GM12878 (cell line): Measurements from ENCODE around the gene WHRN. TPM values are rescaled to one million over a fixed set of nuclear protein-coding genes. Genes with fewer than 3 reads are reported as not detected.
A peak's percentile ranks its signal among the peaks of the same experiment; 100 is the strongest.

ENCODE experiments used
- ATAC-seq: fragments of 200-7000 bp; cut with Tn5 transposase; 3 replicates; pipeline ENCODE4 v1.9.1; 2020; ENCODE audit warnings: mild to moderate bottlenecking, moderate library complexity
- BruUV-seq: library from RNA; stranded (reverse); fragments of 400-500 nt; replicated peaks from 2 replicates; lab custom pipeline; 2021; lab: Mats Ljungman, UMichigan
- CTCF ChIA-PET: fragments of 300-600 bp; sonication (Branson Sonifier 250); formaldehyde crosslinking; extraction: SDS; loops from one replicate; lab custom pipeline; 2021; ENCODE audit warnings: inconsistent platforms; lab: Yijun Ruan, JAX
- POLR2A ChIA-PET: fragments of 350-600 bp; formaldehyde crosslinking; extraction: SDS; loops from one replicate; lab custom pipeline; 2021; ENCODE audit warnings: inconsistent platforms; lab: Charles Lee
- RAD21 ChIA-PET: fragments of 300-600 bp; sonication (Branson Sonifier 250); formaldehyde crosslinking; loops from one replicate; lab custom pipeline; 2023; ENCODE audit warnings: antibody characterized with exemption; ENCODE audit not compliant: unreplicated experiment; lab: Charles Lee
- SMC1A ChIA-PET: fragments of 300-600 bp; sonication (Branson Sonifier 250); formaldehyde crosslinking; loops from one replicate; lab custom pipeline; 2023; ENCODE audit not compliant: unreplicated experiment, uncharacterized antibody; lab: Charles Lee
- DNase-seq: peaks from one replicate; pipeline ENCODE4 v3.0.0-alpha.2; 2011; ENCODE audit warnings: low read depth, low spot score
- FAIRE-seq: peaks from 3 replicates; lab custom pipeline; 2011; peaks lifted over from hg19 to GRCh38; lab: Jason Lieb, UNC
- H2AFZ ChIP-seq: 2 replicates; pipeline ENCODE4 v1.6.0; 2011; ENCODE audit warnings: low read depth, low read length, control low read depth; ENCODE audit not compliant: control insufficient read depth
- H3K27ac ChIP-seq: 2 replicates; pipeline ENCODE4 v1.5.1; 2011; ENCODE audit warnings: control low read depth; ENCODE audit not compliant: control insufficient read depth, insufficient read depth
- H3K27me3 ChIP-seq, 2 experiments: replicated peaks in 1 of 2; 2 replicates each; pipeline versions ENCODE4 v1.6.0 to v1.6.1; 2011; ENCODE audit warnings: low read length in 1 of 2; ENCODE audit not compliant: control insufficient read depth in 2 of 2, insufficient read depth in 2 of 2
- H3K36me3 ChIP-seq, 2 experiments: 2 replicates each; pipeline ENCODE4 v1.5.1; 2011; ENCODE audit warnings: low read length in 1 of 2; ENCODE audit not compliant: control insufficient read depth in 2 of 2, insufficient read depth in 2 of 2
- H3K4me1 ChIP-seq: 2 replicates; pipeline ENCODE4 v1.6.1; 2011; ENCODE audit warnings: mild to moderate bottlenecking, low read length, moderate library complexity, mixed read lengths; ENCODE audit not compliant: control insufficient read depth, insufficient read depth
- H3K4me2 ChIP-seq: 2 replicates; pipeline ENCODE4 v1.6.0; 2011; ENCODE audit warnings: control low read depth; ENCODE audit not compliant: control insufficient read depth, insufficient read depth
- H3K4me3 ChIP-seq: fragments of 200-600 bp; sonication (generic); 2 replicates; pipeline ENCODE4 v1.5.1; 2016
- H3K79me2 ChIP-seq: 2 replicates; pipeline ENCODE4 v1.6.0; 2011; ENCODE audit warnings: low read length; ENCODE audit not compliant: control insufficient read depth, insufficient read depth
- H3K9ac ChIP-seq: 2 replicates; pipeline ENCODE4 v1.8.0; 2011; ENCODE audit warnings: low read length, control low read depth, mixed read lengths; ENCODE audit not compliant: control insufficient read depth, insufficient read depth
- H3K9me3 ChIP-seq: replicated peaks from 3 replicates; pipeline ENCODE4 v1.5.1; 2011; ENCODE audit warnings: mild to moderate bottlenecking, low read length; ENCODE audit not compliant: control insufficient read depth, insufficient read depth
- H4K20me1 ChIP-seq: 2 replicates; pipeline ENCODE4 v1.6.0; 2011; ENCODE audit not compliant: control insufficient read depth, insufficient read depth
- ATF7 ChIP-seq: fragments of 450-650 bp; IDR thresholded peaks from 2 replicates; pipeline ENCODE4 v1.6.1; 2016; ENCODE audit warnings: low read depth, mild to moderate bottlenecking
- BACH1 ChIP-seq: fragments of 450-650 bp; IDR thresholded peaks from 2 replicates; pipeline ENCODE4 v1.6.1; 2017; ENCODE audit warnings: mild to moderate bottlenecking, borderline replicate concordance
- BCL11A ChIP-seq: IDR thresholded peaks from 2 replicates; pipeline ENCODE4 v1.6.1; 2011; ENCODE audit warnings: low read depth, low read length
- BMI1 ChIP-seq: fragments of 450-650 bp; IDR thresholded peaks from 2 replicates; pipeline ENCODE4 v1.6.1; 2016; ENCODE audit warnings: mild to moderate bottlenecking, moderate library complexity, borderline replicate concordance
- CHD1 ChIP-seq: IDR thresholded peaks from 2 replicates; pipeline ENCODE4 v1.6.1; 2012; ENCODE audit warnings: low read depth, low read length, improper control_type of control experiment
- CREM ChIP-seq: IDR thresholded peaks from 2 replicates; pipeline ENCODE4 v1.6.1; 2014; ENCODE audit warnings: antibody characterized with exemption, low read depth
- FOS ChIP-seq: IDR thresholded peaks from 3 replicates; pipeline ENCODE4 v1.6.1; 2011; ENCODE audit warnings: borderline replicate concordance; ENCODE audit not compliant: insufficient read length; ENCODE audit errors: extremely low read depth
- JUND ChIP-seq: IDR thresholded peaks from 2 replicates; pipeline ENCODE4 v1.6.1; 2012; ENCODE audit warnings: low read depth, mild to moderate bottlenecking, low read length, improper control_type of control experiment, moderate library complexity
- NFIC ChIP-seq: IDR thresholded peaks from 2 replicates; pipeline ENCODE4 v1.6.1; 2012; ENCODE audit warnings: low read depth, mild to moderate bottlenecking, inconsistent platforms, low read length, moderate library complexity
- NFYA ChIP-seq: IDR thresholded peaks from 2 replicates; pipeline ENCODE4 v1.6.1; 2011; ENCODE audit warnings: low read depth, mild to moderate bottlenecking, low read length, improper control_type of control experiment, borderline replicate concordance
- POLR2AphosphoS2 ChIP-seq: IDR thresholded peaks from 2 replicates; pipeline ENCODE4 v1.6.1; 2011; ENCODE audit warnings: low read depth, mild to moderate bottlenecking, low read length, improper control_type of control experiment, moderate library complexity
- RAD21 ChIP-seq: IDR thresholded peaks from 2 replicates; pipeline ENCODE4 v1.6.1; 2011; ENCODE audit warnings: mild to moderate bottlenecking, low read depth, low read length, moderate library complexity; ENCODE audit not compliant: insufficient read depth
- SMAD1 ChIP-seq: fragments of 450-650 bp; IDR thresholded peaks from 2 replicates; pipeline ENCODE4 v1.6.1; 2018; ENCODE audit warnings: mild to moderate bottlenecking, low read depth; ENCODE audit not compliant: partially characterized antibody
- SPI1 ChIP-seq: IDR thresholded peaks from 2 replicates; pipeline ENCODE4 v1.6.1; 2011; ENCODE audit warnings: low read depth, mild to moderate bottlenecking, low read length, moderate library complexity, borderline replicate concordance; ENCODE audit not compliant: insufficient read depth
- USF2 ChIP-seq: IDR thresholded peaks from 2 replicates; pipeline ENCODE4 v1.6.1; 2011; ENCODE audit warnings: low read depth, low read length, improper control_type of control experiment, borderline replicate concordance
- ZNF384 ChIP-seq: IDR thresholded peaks from 2 replicates; pipeline ENCODE4 v1.6.1; 2012; ENCODE audit warnings: low read depth, mild to moderate bottlenecking, low read length, improper control_type of control experiment, borderline replicate concordance
- WGBS: methylation state at CpG from one replicate; pipeline ENCODE4 v1.1.6; 2016; ENCODE audit warnings: low lambda C conversion rate; ENCODE audit not compliant: insufficient replicate concordance, insufficient coverage; ENCODE audit errors: missing lambda C conversion rate; 5-methylcytosine and 5-hydroxymethylcytosine counted together
- in situ Hi-C: fragments of 300-500 bp; cut with MboI; formaldehyde crosslinking; loops from 9 replicates; pipeline ENCODE4 v1.14.3; 2018; ENCODE audit warnings: mixed read lengths
- intact Hi-C: fragments of 100-400 bp; cut with micrococcal nuclease; formaldehyde crosslinking; loops from one replicate; pipeline ENCODE4 v1.14.2; 2022; ENCODE audit not compliant: unreplicated experiment
- polyA plus RNA-seq, 11 experiments: library from polyadenylated mRNA; depleted of rRNA in 4 of 11; unstranded in 6 of 11; stranded (reverse) in 5 of 11; fragments of >200 nt; fragmentation: Nextera tagmentation in 4 of 11; fragmentation: Illumina TruSeq in 1 of 11; extraction: Ambion mirVana in 4 of 11; extraction: Trizol in 1 of 11; gene quantifications; 1 replicate in 1 of 11; 2 replicates in 10 of 11; pipeline versions ENCODE4 v1.2.1 to v1.2.3, GENCODE V29; 2011 to 2016; ENCODE audit warnings: inconsistent platforms in 2 of 11, missing spikeins in 2 of 11, low read depth in 1 of 11
- total RNA-seq, 4 experiments: library from RNA; depleted of rRNA in 3 of 4; stranded (reverse); fragments of >200 nt in 3 of 4; fragmentation: Illumina TruSeq in 1 of 4; extraction: Trizol in 1 of 4; gene quantifications; 2 replicates each; pipeline versions ENCODE4 v1.2.1 to v1.2.3, GENCODE V29; 2013 to 2021
- TF ChIP-seq, protein P1 (sequence below), 3 experiments: IDR thresholded peaks in 2 of 3; conservative IDR thresholded peaks in 1 of 3; 2 replicates each; pipeline ENCODE4 v1.5.1; 2011; ENCODE audit warnings: low read depth in 3 of 3, low read length in 3 of 3, mild to moderate bottlenecking in 3 of 3, control low read depth in 2 of 3, moderate library complexity in 2 of 3, inconsistent platforms in 1 of 3, mixed read lengths in 1 of 3; ENCODE audit not compliant: control insufficient read depth in 2 of 3, insufficient read depth in 1 of 3; ENCODE audit errors: extremely low read depth in 1 of 3
- TF ChIP-seq, protein P2 (sequence below): IDR thresholded peaks from 2 replicates; pipeline ENCODE4 v1.6.1; 2012; ENCODE audit warnings: low read depth, low read length, improper control_type of control experiment

WHRN gene
- total and polyA plus RNA-seq, 10 of the 15 experiments (the other 5 are each of a cell fraction or from before 2014, with no cell fraction given) = 0.04 to 18.2 (median 0.68) TPM; not detected in 1

DNA sequence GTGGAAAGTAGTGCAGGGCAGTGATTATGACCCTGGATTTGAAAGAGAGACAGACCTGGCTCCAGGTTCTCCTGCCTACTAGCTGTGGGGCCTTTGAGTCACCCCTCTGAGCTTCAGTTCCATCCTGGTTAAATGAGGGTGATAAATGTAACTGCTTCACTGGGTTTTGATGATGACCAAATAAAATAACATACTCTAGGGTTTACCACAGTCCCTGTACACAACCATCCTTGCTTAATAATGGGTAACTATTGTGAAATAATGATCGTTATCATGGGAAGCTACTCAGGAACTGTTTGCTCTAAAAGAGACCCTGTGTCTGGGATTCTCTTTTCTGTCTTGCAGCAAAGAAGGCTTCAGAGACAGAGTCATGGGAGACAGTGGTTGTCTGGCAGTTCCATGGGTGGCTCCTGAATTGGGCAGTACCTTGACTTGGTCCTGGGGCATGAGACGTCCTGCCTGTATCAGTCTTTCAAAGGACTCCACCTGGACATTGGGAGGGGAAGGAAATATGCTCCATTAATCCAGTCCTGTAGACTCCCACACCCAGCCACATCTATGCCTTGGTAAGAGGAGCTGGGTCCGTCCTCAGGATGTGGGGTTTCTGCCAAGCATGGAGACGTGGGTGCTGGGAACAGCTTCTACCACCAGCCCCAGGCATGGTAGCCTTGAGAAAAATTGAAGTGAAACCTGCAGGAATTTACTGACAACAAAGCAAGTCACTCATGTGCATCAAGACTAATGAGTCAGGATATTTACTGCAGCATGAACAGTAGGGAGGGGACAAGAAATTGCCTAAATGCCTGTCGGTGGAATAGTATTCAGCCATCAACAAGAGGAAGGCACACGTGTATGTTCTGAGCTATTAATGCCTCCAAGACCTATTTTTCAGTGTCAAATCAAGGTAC, 140.9 kb downstream of the WHRN start:
- BruUV-seq = no TSS peak
- Histone ChIP-seq H3K9me3 (no peaks in the 10 kb centered on the region), H4K20me1 (peaks cover 2% of the 10 kb centered on the region; the same call in 1 of the 2 replicates), H3K9ac (no peak overlapping the region), H3K36me3 (peaks cover 48 to 54% of the 10 kb centered on the region in 2 experiments), H3K4me1 (peaks cover 46% of the 10 kb centered on the region), H2AFZ (no peak overlapping the region), H3K4me3 (no peak overlapping the region), H3K4me2 (no peak overlapping the region), H3K27me3 (no peaks in the 10 kb centered on the region), H3K79me2 (peaks cover 7% of the 10 kb centered on the region), H3K27ac (peak overlapping the region; percentile 21)
- intact Hi-C loops = no loop called here
- DNase-seq = no peak
- ChIA-PET CTCF (interaction anchor here (0.7 to 7.4 kb wide), 6 partner anchors 10 to 41 kb away, joined by 3 to 108 read pairs (median 4); partner anchors contain the start of gene AKNA), RAD21 (interaction anchor here (0.7 to 12.9 kb wide), 7 partner anchors 9 to 138 kb away, joined by 3 to 251 read pairs (median 4); partner anchors contain the start of gene AKNA), SMC1A (interaction anchor here (1.1 to 13.9 kb wide), 9 partner anchors 9 to 41 kb away, joined by 3 to 327 read pairs (median 5); partner anchors contain the start of gene AKNA), POLR2A (interaction anchor here (0.6 to 13.2 kb wide), 9 partner anchors 9 to 255 kb away, joined by 3 to 312 read pairs (median 5); partner anchors contain the start of gene AKNA)
- in situ Hi-C loops = no loop called here
- FAIRE-seq = peak; percentile 81
- peak; percentile 45 for ATAC-seq
- 13% methylated on average over 6 of the region's 6 CpGs for WGBS
- TF ChIP-seq BCL11A (0 out of 2 replicates have a peak, but pooled peaks have one; percentile 32), BMI1 (no peak), CHD1 (no peak), NFYA (no peak), SPI1 (peak; percentile 76), USF2 (no peak), FOS (no peak), RAD21 (no peak), NFIC (no peak), SMAD1 (no peak), ATF7 (0 out of 2 replicates have a peak, but pooled peaks have one; percentile 16), BACH1 (no peak), ZNF384 (no peak), POLR2AphosphoS2 (no peak), JUND (no peak), CREM (0 out of 2 replicates have a peak, but pooled peaks have one; percentile 25)
- TF ChIP-seq, protein P1, sequence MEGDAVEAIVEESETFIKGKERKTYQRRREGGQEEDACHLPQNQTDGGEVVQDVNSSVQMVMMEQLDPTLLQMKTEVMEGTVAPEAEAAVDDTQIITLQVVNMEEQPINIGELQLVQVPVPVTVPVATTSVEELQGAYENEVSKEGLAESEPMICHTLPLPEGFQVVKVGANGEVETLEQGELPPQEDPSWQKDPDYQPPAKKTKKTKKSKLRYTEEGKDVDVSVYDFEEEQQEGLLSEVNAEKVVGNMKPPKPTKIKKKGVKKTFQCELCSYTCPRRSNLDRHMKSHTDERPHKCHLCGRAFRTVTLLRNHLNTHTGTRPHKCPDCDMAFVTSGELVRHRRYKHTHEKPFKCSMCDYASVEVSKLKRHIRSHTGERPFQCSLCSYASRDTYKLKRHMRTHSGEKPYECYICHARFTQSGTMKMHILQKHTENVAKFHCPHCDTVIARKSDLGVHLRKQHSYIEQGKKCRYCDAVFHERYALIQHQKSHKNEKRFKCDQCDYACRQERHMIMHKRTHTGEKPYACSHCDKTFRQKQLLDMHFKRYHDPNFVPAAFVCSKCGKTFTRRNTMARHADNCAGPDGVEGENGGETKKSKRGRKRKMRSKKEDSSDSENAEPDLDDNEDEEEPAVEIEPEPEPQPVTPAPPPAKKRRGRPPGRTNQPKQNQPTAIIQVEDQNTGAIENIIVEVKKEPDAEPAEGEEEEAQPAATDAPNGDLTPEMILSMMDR (IDR thresholded peaks at IDR 0.05 in 2 of 3, conservative IDR thresholded peaks at IDR 0.05 in 1 of 3; ENCODE audit: control insufficient read depth in 2 of 3, extremely low read depth in 1 of 3, insufficient read depth in 1 of 3, low read depth in 3 of 3, low read length in 3 of 3) = no peak
- TF ChIP-seq, protein P2, sequence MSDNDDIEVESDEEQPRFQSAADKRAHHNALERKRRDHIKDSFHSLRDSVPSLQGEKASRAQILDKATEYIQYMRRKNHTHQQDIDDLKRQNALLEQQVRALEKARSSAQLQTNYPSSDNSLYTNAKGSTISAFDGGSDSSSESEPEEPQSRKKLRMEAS = 0 out of 2 replicates have a peak, but pooled peaks have one; percentile 19
